HepG2 (cell line): ENCODE measurements around the gene FIS1.

Experiments
- KDM4B ChIP-seq: sonication (generic); formaldehyde crosslinking; IDR thresholded peaks from 2 replicates; pipeline ENCODE4 v1.4.0; 2020; ENCODE audit warnings: missing genetic modification reagents
- ZNF362 ChIP-seq: sonication (generic); formaldehyde crosslinking; IDR thresholded peaks from 2 replicates; pipeline ENCODE4 v1.4.0; 2020; ENCODE audit warnings: missing genetic modification reagents, mild to moderate bottlenecking, borderline replicate concordance
- ZNF382 ChIP-seq: sonication (generic); formaldehyde crosslinking; IDR thresholded peaks from 2 replicates; pipeline ENCODE4 v1.5.0; 2020; ENCODE audit warnings: missing genetic modification reagents, mild to moderate bottlenecking, borderline replicate concordance
- ZNF484 ChIP-seq: sonication (generic); formaldehyde crosslinking; IDR thresholded peaks from 2 replicates; pipeline ENCODE4 v1.5.1; 2020; ENCODE audit warnings: mild to moderate bottlenecking, low read depth, missing genetic modification reagents, borderline replicate concordance
- ZNF562 ChIP-seq: sonication (generic); formaldehyde crosslinking; IDR thresholded peaks from 2 replicates; pipeline ENCODE4 v1.8.0; 2022; ENCODE audit warnings: missing genetic modification reagents, borderline replicate concordance

GRCh38 chr7:101200504-101200861 lies 44.4 kb downstream of the FIS1 start:
- no peak for TF ChIP-seq ZNF362
- no peak for TF ChIP-seq KDM4B (CRISPR knock-in tag)
- no peak for TF ChIP-seq ZNF382 (CRISPR knock-in tag)
- no peak for TF ChIP-seq ZNF484
- no peak for TF ChIP-seq ZNF562
